Esophagus (tissue), 2 donors: ENCODE measurements around the gene NECAB3. TPM values are rescaled to one million over a fixed set of nuclear protein-coding genes. Genes with fewer than 3 reads are reported as not detected.
"Not testable (repeated sequence)": the region's sequence is repeated elsewhere in the genome, so short reads cannot be mapped to it uniquely, and the experiment has no call there.

Experiments used
- H3K27ac ChIP-seq, 2 donors: one replicate each; pipeline ENCODE4 v1.5.1; 2013; ENCODE audit warnings: low read depth in 2 of 2, mild to moderate bottlenecking in 2 of 2, inconsistent platforms in 1 of 2, low read length in 1 of 2, moderate library complexity in 1 of 2
- H3K27me3 ChIP-seq, 2 donors: one replicate each; pipeline ENCODE4 v1.6.1; 2013; ENCODE audit warnings: low read length in 2 of 2, control low read depth in 1 of 2, mild to moderate bottlenecking in 1 of 2; ENCODE audit not compliant: insufficient read depth in 2 of 2, control insufficient read depth in 1 of 2
- H3K36me3 ChIP-seq, 2 donors: one replicate each; pipeline ENCODE4 v1.6.1; 2013; ENCODE audit warnings: low read length in 1 of 2; ENCODE audit not compliant: control insufficient read depth in 2 of 2, insufficient read depth in 2 of 2
- H3K4me1 ChIP-seq, 2 donors: one replicate each; pipeline ENCODE4 v1.6.1; 2013; ENCODE audit warnings: low read length in 1 of 2; ENCODE audit not compliant: control insufficient read depth in 2 of 2, insufficient read depth in 2 of 2
- H3K4me3 ChIP-seq, 2 donors: one replicate each; pipeline ENCODE4 v1.5.1; 2013; ENCODE audit warnings: low read length in 2 of 2, mild to moderate bottlenecking in 2 of 2, low read depth in 1 of 2, moderate library complexity in 1 of 2
- H3K9me3 ChIP-seq, 2 donors: one replicate each; pipeline ENCODE4 v1.6.1; 2013; ENCODE audit warnings: mild to moderate bottlenecking in 2 of 2, low read depth in 1 of 2, low read length in 1 of 2, moderate library complexity in 1 of 2; ENCODE audit not compliant: control insufficient read depth in 2 of 2, insufficient read depth in 1 of 2
- WGBS, 2 donors: extraction: QIAGEN DNeasy Blood & Tissue Kit; methylation state at CpG; one replicate each; pipeline ENCODE4 v1.1.7; 2013; 5-methylcytosine and 5-hydroxymethylcytosine counted together
- polyA plus RNA-seq, 2 donors: library from polyadenylated mRNA; stranded (reverse); fragments of 200-250 nt; gene quantifications; one replicate each; pipeline ENCODE4 v1.2.3, GENCODE V29; 2013
- donor health status: healthy with polysubstance abuse.
- donor health status: Bipolar disorder and iron deficiency.

NECAB3 gene
- polyA plus RNA-seq, 2 donors = 13.5 to 18.4 TPM

DNA sequence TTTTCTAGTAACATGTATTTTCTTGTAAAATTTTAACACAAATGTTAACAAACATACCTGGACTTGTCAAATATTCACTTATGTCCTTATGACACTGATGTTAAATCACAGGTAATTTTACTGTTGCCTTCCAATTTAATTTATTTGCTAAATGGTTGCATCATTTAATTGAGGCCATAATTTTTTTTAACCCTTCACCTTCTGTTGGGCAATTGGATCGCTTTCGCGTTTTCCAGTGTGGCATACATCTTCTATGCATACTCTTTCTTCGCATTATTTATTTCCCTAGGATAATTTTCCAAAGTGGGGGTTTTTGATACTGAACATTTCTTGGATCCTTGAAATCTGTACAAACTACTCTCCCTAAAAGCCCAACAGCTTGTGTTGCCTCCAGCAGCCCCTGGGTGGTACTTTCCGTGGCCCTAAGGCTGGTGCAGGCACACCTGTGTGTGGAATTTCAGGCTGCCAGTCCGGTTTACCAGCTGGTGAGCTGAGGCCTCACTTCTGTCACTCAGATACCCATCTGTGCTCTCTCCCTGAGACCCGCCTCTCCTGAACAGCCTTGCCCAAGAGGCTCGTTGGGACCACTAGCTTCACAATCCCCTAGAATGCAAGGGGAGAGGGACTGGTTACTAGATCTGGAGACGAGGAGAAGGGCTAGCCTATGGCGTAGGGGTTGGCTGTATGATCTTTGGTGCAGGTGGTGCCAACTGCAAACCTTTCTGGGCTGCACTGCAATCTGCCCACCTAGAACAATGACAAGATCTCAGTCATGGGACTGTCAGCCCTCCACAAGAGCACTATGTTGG, 23.3 kb downstream of the NECAB3 start:
- Histone ChIP-seq H3K27me3 (no peaks in the 10 kb centered on the region), H3K4me1 (peaks cover 22 to 47% of the 10 kb centered on the region in 2 donors), H3K4me3 (no peak overlapping the region), H3K27ac (peak overlapping the region; percentile 63 to 89), H3K9me3 (no peaks in the 10 kb centered on the region), H3K36me3 (no peaks in the 10 kb centered on the region)
- 59 to 60% methylated on average over 10 of the region's 10 CpGs for WGBS, 2 donors

- Histone ChIP-seq H3K36me3 (no peaks in the 10 kb centered on the region), H3K4me3 (no peak overlapping the region), H3K9me3 (no peaks in the 10 kb centered on the region), H3K4me1 (peaks cover 22 to 47% of the 10 kb centered on the region in 2 donors), H3K27me3 (no peaks in the 10 kb centered on the region), H3K27ac (peak overlapping the region in 1 of 2 donors; percentile 8)
- WGBS, 2 donors = 69 to 73% methylated on average over 11 of the region's 11 CpGs
Measured at GRCh38 chr20:33650111-33650752, 24.0 kb downstream of the NECAB3 start.

- no peak overlapping the region for H3K4me3 ChIP-seq
- peak overlapping the region; percentile 62 to 90 for H3K27ac ChIP-seq
- H3K36me3 ChIP-seq = peaks cover 0 to 8% of the 10 kb centered on the region in 2 donors
- no peaks in the 10 kb centered on the region for H3K9me3 ChIP-seq
- WGBS, 2 donors = 49 to 63% methylated on average over 19 of the region's 19 CpGs
- H3K4me1 ChIP-seq = peaks cover 22 to 38% of the 10 kb centered on the region in 2 donors
- no peaks in the 10 kb centered on the region for H3K27me3 ChIP-seq
Measured at GRCh38 chr20:33649201-33649681, 25.0 kb downstream of the NECAB3 start.

DNA sequence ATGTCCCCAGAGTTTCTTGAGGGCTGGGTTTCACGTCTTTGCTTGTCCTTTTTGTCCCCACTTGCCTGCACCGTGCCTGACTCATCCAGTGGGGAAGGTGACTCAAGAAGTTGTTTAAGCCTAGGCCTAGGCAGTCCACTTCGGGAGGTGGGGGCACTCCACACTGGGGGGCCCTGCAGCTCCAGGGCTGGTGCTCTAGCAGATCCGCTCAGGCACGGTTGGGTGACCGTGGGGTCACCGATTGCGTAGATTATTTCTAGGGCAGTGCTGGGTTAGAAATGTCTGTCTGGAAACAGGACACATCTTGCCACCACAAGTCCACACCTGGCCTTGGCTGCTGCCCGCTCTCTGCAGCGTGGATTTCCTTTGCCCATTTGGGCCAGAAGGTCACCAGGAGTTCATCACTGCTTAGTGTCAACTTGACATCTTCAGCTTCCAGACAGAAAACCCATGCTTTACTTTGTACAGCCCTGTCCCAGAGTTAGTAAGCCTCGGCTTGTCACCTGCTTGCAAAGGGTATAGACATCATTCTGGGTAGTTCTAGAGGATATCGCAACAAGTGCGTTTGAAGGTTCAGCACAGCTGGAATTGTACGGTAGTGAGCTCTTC, 25.7 kb downstream of the NECAB3 start:
- Histone ChIP-seq H3K9me3 (no peaks in the 10 kb centered on the region), H3K27me3 (no peaks in the 10 kb centered on the region), H3K27ac (peak overlapping the region; percentile 87 to 90), H3K36me3 (peaks cover 0 to 10% of the 10 kb centered on the region in 2 donors), H3K4me1 (peaks cover 21 to 31% of the 10 kb centered on the region in 2 donors), H3K4me3 (no peak overlapping the region)
- 55 to 72% methylated on average over 14 of the region's 14 CpGs for WGBS, 2 donors

- WGBS, 2 donors = 48 to 52% methylated on average over 11 of the region's 11 CpGs
- Histone ChIP-seq H3K4me3 (no peak overlapping the region), H3K36me3 (peaks cover 0 to 10% of the 10 kb centered on the region in 2 donors), H3K4me1 (peaks cover 17 to 29% of the 10 kb centered on the region in 2 donors), H3K27ac (peak overlapping the region; percentile 87 to 90), H3K27me3 (no peaks in the 10 kb centered on the region), H3K9me3 (no peaks in the 10 kb centered on the region)
Measured at GRCh38 chr20:33647603-33648395, 26.4 kb downstream of the NECAB3 start.

DNA sequence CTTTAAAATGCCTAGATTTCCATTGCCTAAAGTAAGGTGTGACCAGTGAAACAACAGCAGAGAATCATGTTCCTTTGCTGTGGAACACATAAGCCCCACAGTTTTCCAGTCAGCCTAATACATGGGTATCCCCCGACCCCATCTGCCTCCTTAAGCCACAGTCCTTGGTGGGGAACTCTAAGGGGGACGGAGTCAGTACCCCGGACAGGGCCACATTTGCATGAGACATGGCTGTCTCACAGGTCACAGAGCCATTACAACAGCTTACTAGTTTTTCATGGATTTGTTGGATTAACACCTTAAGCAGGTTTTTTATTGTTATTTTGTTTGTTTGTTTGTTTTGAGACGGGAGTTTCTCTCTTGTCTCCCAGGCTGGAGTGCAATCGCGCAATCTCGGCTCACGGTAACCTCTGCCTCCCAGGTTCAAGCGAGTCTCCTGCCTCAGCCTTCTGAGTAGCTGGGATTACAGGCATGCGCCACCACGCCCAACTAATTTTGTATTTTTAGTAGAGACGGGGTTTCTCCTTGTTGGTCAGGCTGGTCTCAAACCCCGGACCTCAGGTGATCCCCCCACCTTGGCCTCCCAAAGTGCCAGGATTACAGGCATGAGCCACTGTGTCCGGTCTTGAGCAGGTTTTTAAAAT, 27.1 kb downstream of the NECAB3 start:
- H3K27ac ChIP-seq = peak overlapping the region; percentile 87 to 90
- peaks cover 17 to 29% of the 10 kb centered on the region in 2 donors for H3K4me1 ChIP-seq
- not testable (repeated sequence) for H3K27me3 ChIP-seq, H3K9me3 ChIP-seq, H3K4me3 ChIP-seq
- peaks cover 0 to 10% of the 10 kb centered on the region in 2 donors for H3K36me3 ChIP-seq
- 54 to 62% methylated on average over 14 of the region's 14 CpGs for WGBS, 2 donors

- WGBS, 2 donors = 90 to 95% methylated on average over 5 of the region's 5 CpGs
- Histone ChIP-seq H3K36me3 (peaks cover 4 to 10% of the 10 kb centered on the region in 2 donors), H3K4me1 (peaks cover 16 to 27% of the 10 kb centered on the region in 2 donors), H3K27ac (no peak overlapping the region), H3K4me3 (no peak overlapping the region), H3K9me3 (no peaks in the 10 kb centered on the region), H3K27me3 (no peaks in the 10 kb centered on the region)
Measured at GRCh38 chr20:33646191-33646590, 28.0 kb downstream of the NECAB3 start.

- H3K27ac ChIP-seq = no peak overlapping the region
- peaks cover 15 to 25% of the 10 kb centered on the region in 2 donors for H3K4me1 ChIP-seq
- no peak overlapping the region for H3K4me3 ChIP-seq
- peaks cover 4 to 11% of the 10 kb centered on the region in 2 donors for H3K36me3 ChIP-seq
- H3K9me3 ChIP-seq = no peaks in the 10 kb centered on the region
- 87 to 92% methylated on average over 2 of the region's 2 CpGs for WGBS, 2 donors
- no peaks in the 10 kb centered on the region for H3K27me3 ChIP-seq
Measured at GRCh38 chr20:33645396-33645795, 28.8 kb downstream of the NECAB3 start.

- Histone ChIP-seq H3K27me3 (no peaks in the 10 kb centered on the region), H3K4me1 (peaks cover 13 to 21% of the 10 kb centered on the region in 2 donors), H3K9me3 (no peaks in the 10 kb centered on the region), H3K27ac (no peak overlapping the region), H3K36me3 (peaks cover 4 to 14% of the 10 kb centered on the region in 2 donors), H3K4me3 (no peak overlapping the region)
- 78 to 82% methylated on average over 4 of the region's 4 CpGs for WGBS, 2 donors
Measured at GRCh38 chr20:33645072-33645358, 29.2 kb downstream of the NECAB3 start.
